Left lung (tissue), 10 donors: ENCODE measurements around the gene ZBTB20. TPM values are rescaled to one million over a fixed set of nuclear protein-coding genes. Genes with fewer than 3 reads are reported as not detected.

Experiments used
- ATAC-seq: fragments of 200-7000 bp; cut with Tn5 transposase; one replicate; pipeline ENCODE4 v1.9.1; 2020; ENCODE audit warnings: moderate library complexity
- DNase-seq, 4 donors: peaks; one replicate each; pipeline ENCODE4 v3.0.0-alpha.2; 2013 to 2020
- H3K27ac ChIP-seq, 2 donors: fragments of 200-600 bp; sonication (generic) in 1 of 2; one replicate each; pipeline versions ENCODE4 v1.5.0 to v1.8.0; 2020 to 2021
- H3K27me3 ChIP-seq, 2 donors: fragments of 200-600 bp; sonication (generic) in 1 of 2; one replicate each; pipeline versions ENCODE4 v1.5.0 to v1.8.0; 2020 to 2021
- H3K36me3 ChIP-seq, 2 donors: fragments of 200-600 bp; sonication (generic) in 1 of 2; one replicate each; pipeline versions ENCODE4 v1.5.0 to v1.8.0; 2020 to 2021
- H3K4me1 ChIP-seq, 2 donors: fragments of 200-600 bp; one replicate each; pipeline ENCODE4 v1.8.0; 2021
- H3K4me3 ChIP-seq, 2 donors: fragments of 200-600 bp; sonication (generic) in 1 of 2; one replicate each; pipeline versions ENCODE4 v1.5.0 to v1.8.0; 2020 to 2021; ENCODE audit warnings: mild to moderate bottlenecking in 1 of 2
- H3K9me3 ChIP-seq, 2 donors: fragments of 200-600 bp; sonication (generic) in 1 of 2; one replicate each; pipeline versions ENCODE4 v1.5.0 to v1.8.0; 2020 to 2021
- intact Hi-C, 2 donors: fragments of 100-400 bp; cut with DNase I; formaldehyde crosslinking; loops; one replicate each; pipeline versions ENCODE4 v1.11.2 to v1.14.2; 2022
- polyA plus RNA-seq, 6 donors: library from polyadenylated mRNA; unstranded; fragments of 120-200 nt; gene quantifications; one replicate each; pipeline ENCODE4 v1.2.1, GENCODE V29; 2013; ENCODE audit not compliant: insufficient read length in 6 of 6
- total RNA-seq, 2 donors: library from RNA; stranded (reverse); fragmentation: NEBNext Ultra II Directional; extraction: Animal tissue kit (Norgen Biotek cat#: 25700); gene quantifications; one replicate each; pipeline ENCODE4 v1.2.1, GENCODE V29; 2021
- TF ChIP-seq, protein P1 (sequence below), 2 donors: fragments of 200-600 bp; sonication (generic) in 1 of 2; IDR thresholded peaks; one replicate each; pipeline versions ENCODE4 v1.5.0 to v1.8.0; 2021; ENCODE audit warnings: antibody characterized with exemption in 2 of 2
- donor health status: DM: no; HTN: yes; CAD: no.
- donor health status: DM: no; HTN: no; CAD: no.

The ZBTB20 gene
- total and polyA plus RNA-seq, 8 donors = 1.1 to 63.5 (median 6.0) TPM

DNA sequence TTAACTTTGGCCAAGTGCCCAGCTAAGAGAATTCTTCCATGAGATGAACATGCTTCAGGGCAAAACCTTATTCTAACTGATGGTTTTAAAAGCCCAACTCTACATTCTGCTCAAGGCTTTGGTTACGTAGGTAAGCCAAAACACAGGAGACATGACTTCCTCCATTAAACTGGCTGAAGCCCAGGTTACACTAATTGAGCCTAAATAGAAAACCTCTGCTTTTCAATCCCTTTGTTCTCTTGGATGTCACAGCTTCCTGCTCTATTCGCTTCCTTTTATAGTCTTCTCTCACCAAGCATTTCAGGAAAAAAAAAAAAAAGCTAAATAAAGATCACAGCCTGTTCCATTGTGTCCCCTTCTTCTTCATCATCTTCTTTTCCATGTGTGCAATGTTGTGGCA lies 432.9 kb downstream of the ZBTB20 start:
- no peaks in the 10 kb centered on the region for H3K27me3 ChIP-seq
- no peaks in the 10 kb centered on the region for H3K36me3 ChIP-seq
- H3K4me1 ChIP-seq = peaks cover 3% of the 10 kb centered on the region in 2 donors
- H3K4me3 ChIP-seq = no peak overlapping the region
- intact Hi-C loops = no loop called here
- DNase-seq (no peak), ATAC-seq (no peak)
- H3K27ac ChIP-seq = no peak overlapping the region
- H3K9me3 ChIP-seq = no peaks in the 10 kb centered on the region
- TF ChIP-seq, protein P1, sequence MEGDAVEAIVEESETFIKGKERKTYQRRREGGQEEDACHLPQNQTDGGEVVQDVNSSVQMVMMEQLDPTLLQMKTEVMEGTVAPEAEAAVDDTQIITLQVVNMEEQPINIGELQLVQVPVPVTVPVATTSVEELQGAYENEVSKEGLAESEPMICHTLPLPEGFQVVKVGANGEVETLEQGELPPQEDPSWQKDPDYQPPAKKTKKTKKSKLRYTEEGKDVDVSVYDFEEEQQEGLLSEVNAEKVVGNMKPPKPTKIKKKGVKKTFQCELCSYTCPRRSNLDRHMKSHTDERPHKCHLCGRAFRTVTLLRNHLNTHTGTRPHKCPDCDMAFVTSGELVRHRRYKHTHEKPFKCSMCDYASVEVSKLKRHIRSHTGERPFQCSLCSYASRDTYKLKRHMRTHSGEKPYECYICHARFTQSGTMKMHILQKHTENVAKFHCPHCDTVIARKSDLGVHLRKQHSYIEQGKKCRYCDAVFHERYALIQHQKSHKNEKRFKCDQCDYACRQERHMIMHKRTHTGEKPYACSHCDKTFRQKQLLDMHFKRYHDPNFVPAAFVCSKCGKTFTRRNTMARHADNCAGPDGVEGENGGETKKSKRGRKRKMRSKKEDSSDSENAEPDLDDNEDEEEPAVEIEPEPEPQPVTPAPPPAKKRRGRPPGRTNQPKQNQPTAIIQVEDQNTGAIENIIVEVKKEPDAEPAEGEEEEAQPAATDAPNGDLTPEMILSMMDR (IDR thresholded peaks at IDR 0.05) = no peak

DNA sequence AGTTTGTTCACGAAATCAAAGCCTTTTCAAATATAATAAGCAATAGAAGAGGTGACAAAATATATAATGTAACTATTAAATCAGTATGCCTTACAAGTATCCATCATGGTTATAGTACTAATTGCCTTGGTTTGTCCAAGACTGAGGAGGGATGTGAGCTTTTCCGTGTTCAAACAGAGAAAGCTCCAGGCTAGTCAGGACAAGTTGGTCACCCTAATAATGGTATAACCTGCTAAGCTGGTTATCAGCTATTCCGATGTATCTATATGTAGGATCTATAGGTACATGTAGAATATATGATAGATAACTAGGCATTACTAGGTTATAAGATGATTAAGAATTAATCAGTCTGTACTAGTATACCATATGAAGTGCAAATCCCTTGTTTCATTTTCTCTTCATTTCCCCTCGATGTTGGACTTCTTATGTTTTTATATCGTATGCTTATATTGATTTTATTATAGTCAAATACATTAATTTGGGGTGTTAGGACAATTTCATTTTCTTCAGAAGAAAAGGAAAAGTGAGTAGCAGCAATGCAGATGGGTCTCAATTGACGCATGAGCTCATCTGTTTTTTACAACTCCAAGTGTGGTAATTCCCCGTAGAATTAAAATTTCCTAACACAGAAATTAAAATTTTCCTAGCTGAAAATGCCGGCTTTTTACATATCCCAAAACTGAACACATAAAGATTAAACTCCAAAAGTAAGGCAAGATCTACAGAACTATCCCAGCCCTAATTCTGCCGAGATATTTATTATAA lies 434.2 kb downstream of the ZBTB20 start:
- Histone ChIP-seq H3K4me3 (no peak overlapping the region), H3K27ac (no peak overlapping the region), H3K9me3 (no peaks in the 10 kb centered on the region), H3K4me1 (peaks cover 4 to 5% of the 10 kb centered on the region in 2 donors), H3K36me3 (no peaks in the 10 kb centered on the region), H3K27me3 (no peaks in the 10 kb centered on the region)
- DNase-seq (no peak), ATAC-seq (no peak)
- intact Hi-C loops = no loop called here
- TF ChIP-seq, protein P1 (IDR thresholded peaks at IDR 0.05) = no peak

DNA sequence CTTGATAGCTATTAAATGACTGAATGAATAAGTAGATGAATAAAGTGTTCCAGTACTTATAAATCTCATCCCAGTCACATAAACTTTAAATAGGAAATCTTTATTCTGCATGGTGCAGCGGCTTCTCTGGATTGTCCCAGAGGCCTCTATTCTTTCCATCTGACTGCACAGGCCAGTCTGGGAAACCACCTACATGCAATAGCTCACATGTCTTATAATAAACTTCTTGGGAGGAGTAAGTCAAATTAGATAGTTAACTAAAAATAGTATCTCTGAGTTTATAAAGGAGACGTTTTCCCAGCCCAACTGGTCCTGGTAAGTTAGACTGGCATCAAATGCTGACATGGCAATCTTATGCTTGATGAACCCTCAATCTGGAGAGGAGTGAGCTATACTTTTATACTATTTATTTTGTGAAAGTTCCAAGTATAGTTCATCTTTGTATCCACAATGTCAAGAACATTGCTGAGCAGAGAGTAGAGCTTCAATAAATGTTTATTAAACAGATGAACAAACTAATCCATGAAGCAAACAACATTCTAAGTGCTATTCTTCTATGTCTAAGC lies 435.7 kb downstream of the ZBTB20 start:
- no peak overlapping the region for H3K27ac ChIP-seq
- H3K4me1 ChIP-seq = peaks cover 4 to 5% of the 10 kb centered on the region in 2 donors
- H3K4me3 ChIP-seq = no peak overlapping the region
- TF ChIP-seq, protein P1 (IDR thresholded peaks at IDR 0.05) = no peak
- no peak for DNase-seq
- no peak for ATAC-seq
- no peaks in the 10 kb centered on the region for H3K27me3 ChIP-seq
- no peaks in the 10 kb centered on the region for H3K9me3 ChIP-seq
- no peaks in the 10 kb centered on the region for H3K36me3 ChIP-seq
- intact Hi-C loops = no loop called here

DNA sequence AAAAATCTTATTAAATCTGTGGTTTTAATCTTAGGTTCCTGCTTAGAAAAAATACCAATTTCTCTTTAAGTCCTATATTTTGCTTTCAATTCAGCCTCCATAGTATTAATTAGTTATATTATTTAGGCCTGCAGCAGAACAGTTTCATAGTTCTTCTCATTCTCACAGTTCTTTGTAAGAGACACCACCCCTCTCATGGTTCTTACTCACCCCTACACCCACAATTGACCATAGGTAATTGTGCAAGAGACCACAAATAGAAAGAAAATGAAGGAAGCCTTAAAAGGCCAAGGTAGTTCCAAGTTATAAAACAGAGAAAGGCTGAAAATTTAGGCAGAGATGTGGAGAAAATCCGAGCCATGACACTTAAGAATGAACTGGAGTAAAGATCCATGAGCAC lies 438.0 kb downstream of the ZBTB20 start:
- H3K9me3 ChIP-seq = no peaks in the 10 kb centered on the region
- no peaks in the 10 kb centered on the region for H3K27me3 ChIP-seq
- DNase-seq (no peak), ATAC-seq (peak; percentile 72)
- peaks cover 4 to 10% of the 10 kb centered on the region in 2 donors for H3K4me1 ChIP-seq
- intact Hi-C loops = no loop called here
- no peak overlapping the region for H3K4me3 ChIP-seq
- no peaks in the 10 kb centered on the region for H3K36me3 ChIP-seq
- peak overlapping the region in 1 of 2 donors; percentile 37 for H3K27ac ChIP-seq
- TF ChIP-seq, protein P1 (IDR thresholded peaks at IDR 0.05) = no peak

DNA sequence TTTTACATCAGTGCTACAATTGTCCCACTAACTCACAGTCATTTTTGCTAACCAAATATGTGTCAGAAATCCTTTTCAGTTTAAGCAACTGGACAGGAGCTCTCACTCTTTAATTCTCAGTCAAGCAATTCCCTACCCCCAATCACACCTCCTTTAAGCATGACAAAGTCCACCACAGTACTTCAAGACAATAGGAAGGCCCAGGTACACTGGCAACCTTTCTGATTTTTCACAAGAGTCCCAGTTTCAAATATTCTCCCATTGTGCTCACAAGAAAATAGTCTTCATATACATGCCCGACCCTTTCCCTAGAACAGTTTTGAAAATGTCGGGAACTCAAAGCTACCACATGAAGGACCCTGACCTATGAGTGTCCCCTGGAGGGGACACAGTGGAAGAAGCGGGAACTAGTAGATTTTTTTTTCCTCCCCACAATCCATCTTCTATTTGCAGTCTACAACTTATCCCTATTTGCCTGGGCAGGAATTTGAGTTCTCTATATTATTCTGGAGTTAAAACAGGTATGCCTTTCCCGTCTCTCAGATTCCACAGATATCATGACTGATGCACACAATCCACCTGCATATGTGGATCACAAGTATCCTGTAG lies 439.7 kb downstream of the ZBTB20 start:
- intact Hi-C loops = no loop called here
- Histone ChIP-seq H3K27ac (peak overlapping the region in 1 of 2 donors; percentile 29), H3K36me3 (no peaks in the 10 kb centered on the region), H3K27me3 (no peaks in the 10 kb centered on the region), H3K4me1 (peaks cover 4 to 10% of the 10 kb centered on the region in 2 donors), H3K9me3 (no peaks in the 10 kb centered on the region), H3K4me3 (no peak overlapping the region)
- no peak for ATAC-seq
- no peak for DNase-seq
- TF ChIP-seq, protein P1 (IDR thresholded peaks at IDR 0.05) = no peak
